SK-N-SH (cell line): Measurements from ENCODE around the gene CRACR2B.

Experiments
- EZH2phosphoT487 ChIP-seq: fragments of 200-600 bp; sonication (generic); IDR thresholded peaks from 2 replicates; pipeline ENCODE4 v1.6.1; 2017; ENCODE audit warnings: low read depth, mixed run types, mild to moderate bottlenecking, antibody characterized with exemption, moderate library complexity, borderline replicate concordance
- JUND ChIP-seq: IDR thresholded peaks from 2 replicates; pipeline ENCODE4 v1.4.0; 2012
- MEF2A ChIP-seq: IDR thresholded peaks from 2 replicates; pipeline ENCODE4 v1.4.0; 2012; ENCODE audit warnings: low read depth, borderline replicate concordance
- NFIC ChIP-seq: IDR thresholded peaks from 2 replicates; pipeline ENCODE4 v1.4.0; 2012; ENCODE audit warnings: borderline replicate concordance
- POLR2AphosphoS5 ChIP-seq: IDR thresholded peaks from 2 replicates; pipeline ENCODE4 v1.6.1; 2012; ENCODE audit warnings: low read depth, low read length
- RAD21 ChIP-seq: IDR thresholded peaks from 2 replicates; pipeline ENCODE4 v1.6.1; 2012; ENCODE audit warnings: mild to moderate bottlenecking, low read length
- SIN3A ChIP-seq: IDR thresholded peaks from 2 replicates; pipeline ENCODE4 v1.6.1; 2012; ENCODE audit warnings: low read depth, mild to moderate bottlenecking, low read length, moderate library complexity, borderline replicate concordance
- SMC3 ChIP-seq: IDR thresholded peaks from 2 replicates; pipeline ENCODE4 v1.6.1; 2012; ENCODE audit warnings: low read depth, low read length, improper control_type of control experiment
- YY1 ChIP-seq: IDR thresholded peaks from 2 replicates; pipeline ENCODE4 v1.4.0; 2012; ENCODE audit warnings: low read depth, mild to moderate bottlenecking
- TF ChIP-seq, protein P1 (sequence below): fragments of 200-600 bp; sonication (generic); IDR thresholded peaks from 2 replicates; pipeline ENCODE4 v1.6.1; 2017; ENCODE audit warnings: antibody characterized with exemption, mild to moderate bottlenecking, moderate library complexity
- TF ChIP-seq, protein P2 (sequence below): IDR thresholded peaks from 2 replicates; pipeline ENCODE4 v1.4.0; 2012; ENCODE audit warnings: low read depth, borderline replicate concordance

DNA sequence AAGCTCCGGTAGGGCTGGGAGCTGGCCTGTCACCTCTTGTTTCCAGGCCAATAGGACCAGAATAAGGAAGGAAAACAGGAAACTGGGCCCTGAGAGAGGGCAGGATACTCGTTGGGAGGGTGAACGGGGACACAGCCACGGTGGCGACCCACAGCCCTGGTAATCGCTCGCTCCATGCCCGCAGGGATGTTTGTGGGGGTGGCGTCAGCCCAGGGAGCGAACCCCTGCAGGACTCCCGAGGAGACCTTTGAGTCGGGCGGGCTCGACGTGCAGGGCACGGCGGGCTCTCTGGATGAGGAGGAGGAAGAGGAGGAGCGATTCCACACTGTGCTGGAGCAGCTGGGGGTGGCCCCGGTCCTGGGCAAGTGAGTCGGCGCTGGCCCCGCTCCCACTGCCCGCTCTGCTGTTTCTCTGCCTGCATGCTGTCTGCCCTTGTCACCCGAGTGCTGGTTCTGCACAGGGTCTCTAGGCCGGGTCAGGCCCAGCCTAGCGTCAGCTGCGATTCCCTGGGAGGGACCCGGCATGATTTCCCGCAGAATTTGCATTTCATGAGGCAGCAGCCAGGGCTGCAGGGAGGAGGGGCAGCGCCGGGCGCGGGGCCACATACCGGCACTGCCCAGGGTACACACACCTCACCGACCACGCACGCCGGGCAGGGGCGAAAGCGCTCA, 1.6 kb downstream of the CRACR2B start:
- TF ChIP-seq, protein P1, sequence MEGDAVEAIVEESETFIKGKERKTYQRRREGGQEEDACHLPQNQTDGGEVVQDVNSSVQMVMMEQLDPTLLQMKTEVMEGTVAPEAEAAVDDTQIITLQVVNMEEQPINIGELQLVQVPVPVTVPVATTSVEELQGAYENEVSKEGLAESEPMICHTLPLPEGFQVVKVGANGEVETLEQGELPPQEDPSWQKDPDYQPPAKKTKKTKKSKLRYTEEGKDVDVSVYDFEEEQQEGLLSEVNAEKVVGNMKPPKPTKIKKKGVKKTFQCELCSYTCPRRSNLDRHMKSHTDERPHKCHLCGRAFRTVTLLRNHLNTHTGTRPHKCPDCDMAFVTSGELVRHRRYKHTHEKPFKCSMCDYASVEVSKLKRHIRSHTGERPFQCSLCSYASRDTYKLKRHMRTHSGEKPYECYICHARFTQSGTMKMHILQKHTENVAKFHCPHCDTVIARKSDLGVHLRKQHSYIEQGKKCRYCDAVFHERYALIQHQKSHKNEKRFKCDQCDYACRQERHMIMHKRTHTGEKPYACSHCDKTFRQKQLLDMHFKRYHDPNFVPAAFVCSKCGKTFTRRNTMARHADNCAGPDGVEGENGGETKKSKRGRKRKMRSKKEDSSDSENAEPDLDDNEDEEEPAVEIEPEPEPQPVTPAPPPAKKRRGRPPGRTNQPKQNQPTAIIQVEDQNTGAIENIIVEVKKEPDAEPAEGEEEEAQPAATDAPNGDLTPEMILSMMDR: no peak
- TF ChIP-seq MEF2A: no peak
- no peak for TF ChIP-seq RAD21
- no peak for TF ChIP-seq SIN3A
- TF ChIP-seq, protein P2, sequence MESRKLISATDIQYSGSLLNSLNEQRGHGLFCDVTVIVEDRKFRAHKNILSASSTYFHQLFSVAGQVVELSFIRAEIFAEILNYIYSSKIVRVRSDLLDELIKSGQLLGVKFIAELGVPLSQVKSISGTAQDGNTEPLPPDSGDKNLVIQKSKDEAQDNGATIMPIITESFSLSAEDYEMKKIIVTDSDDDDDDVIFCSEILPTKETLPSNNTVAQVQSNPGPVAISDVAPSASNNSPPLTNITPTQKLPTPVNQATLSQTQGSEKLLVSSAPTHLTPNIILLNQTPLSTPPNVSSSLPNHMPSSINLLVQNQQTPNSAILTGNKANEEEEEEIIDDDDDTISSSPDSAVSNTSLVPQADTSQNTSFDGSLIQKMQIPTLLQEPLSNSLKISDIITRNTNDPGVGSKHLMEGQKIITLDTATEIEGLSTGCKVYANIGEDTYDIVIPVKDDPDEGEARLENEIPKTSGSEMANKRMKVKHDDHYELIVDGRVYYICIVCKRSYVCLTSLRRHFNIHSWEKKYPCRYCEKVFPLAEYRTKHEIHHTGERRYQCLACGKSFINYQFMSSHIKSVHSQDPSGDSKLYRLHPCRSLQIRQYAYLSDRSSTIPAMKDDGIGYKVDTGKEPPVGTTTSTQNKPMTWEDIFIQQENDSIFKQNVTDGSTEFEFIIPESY: no peak
- TF ChIP-seq POLR2AphosphoS5: no peak
- TF ChIP-seq JUND: no peak
- TF ChIP-seq YY1: no peak
- no peak for TF ChIP-seq NFIC
- TF ChIP-seq SMC3: no peak
- no peak for TF ChIP-seq EZH2phosphoT487
